Jurkat, Clone E6-1 (cell line): ENCODE results near the gene GLIS2.

Experiments
- DNase-seq: peaks from one replicate; pipeline ENCODE4 v3.0.0-alpha.2; 2011; ENCODE audit warnings: low read depth, low spot score
- H3K4me3 ChIP-seq: 2 replicates; pipeline ENCODE4 v1.5.1; 2011; ENCODE audit warnings: mild to moderate bottlenecking, low read length, control low read depth, moderate library complexity

Gene GLIS2

DNA sequence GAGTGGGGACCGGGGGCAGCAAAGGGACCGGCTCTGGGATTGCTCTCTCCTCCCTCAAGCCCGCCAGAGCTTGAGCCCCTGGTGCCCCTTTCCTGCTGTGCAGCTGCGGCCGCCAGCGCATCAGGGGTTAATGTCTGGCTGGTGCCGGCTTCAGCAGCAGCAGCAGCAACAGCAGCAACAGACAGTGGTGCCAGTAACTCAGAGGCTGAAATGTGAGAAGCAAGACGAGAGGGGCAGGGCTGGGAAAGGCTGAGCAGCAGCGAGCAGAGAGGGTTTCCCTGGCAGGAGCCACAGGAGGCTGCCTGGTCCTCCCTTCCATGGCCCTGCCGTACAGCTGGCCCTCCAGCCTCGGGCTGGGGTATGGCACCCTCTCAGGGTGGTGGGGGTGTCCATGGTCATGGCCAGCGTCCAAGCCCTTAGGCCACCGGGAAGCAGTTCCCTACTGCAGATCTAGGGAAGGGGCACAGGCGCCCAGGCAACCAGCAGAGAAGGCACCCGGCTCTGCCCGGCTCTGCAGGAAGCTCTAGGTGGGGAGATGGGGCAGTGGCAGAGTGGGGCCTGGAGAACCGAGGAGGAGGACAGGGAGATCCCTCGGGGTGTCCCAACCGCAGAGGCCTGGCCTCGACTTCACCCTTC lies 21.9 kb upstream of the GLIS2 start:
- DNase-seq = no peak
- H3K4me3 ChIP-seq = no peak overlapping the region

DNA sequence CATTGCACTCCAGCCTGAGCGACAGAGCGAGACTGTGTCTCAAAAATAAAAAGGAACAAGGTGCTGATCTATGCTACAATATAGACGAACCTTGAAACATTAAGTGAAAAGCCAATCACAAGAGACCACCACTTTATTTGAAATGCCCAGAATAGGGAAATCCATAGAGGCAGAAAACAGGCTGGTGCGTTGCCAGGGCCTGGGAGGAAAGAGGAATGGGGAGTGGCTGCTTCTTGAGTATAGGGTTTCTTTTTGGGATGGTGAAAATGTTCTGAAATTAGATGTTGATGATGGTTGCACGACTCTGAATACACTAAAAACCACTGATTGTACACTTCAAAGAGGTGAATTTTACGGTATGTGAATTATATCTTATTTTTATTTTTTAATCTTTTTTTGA lies 20.3 kb upstream of the GLIS2 start:
- no peak for DNase-seq
- no peak overlapping the region for H3K4me3 ChIP-seq

DNA sequence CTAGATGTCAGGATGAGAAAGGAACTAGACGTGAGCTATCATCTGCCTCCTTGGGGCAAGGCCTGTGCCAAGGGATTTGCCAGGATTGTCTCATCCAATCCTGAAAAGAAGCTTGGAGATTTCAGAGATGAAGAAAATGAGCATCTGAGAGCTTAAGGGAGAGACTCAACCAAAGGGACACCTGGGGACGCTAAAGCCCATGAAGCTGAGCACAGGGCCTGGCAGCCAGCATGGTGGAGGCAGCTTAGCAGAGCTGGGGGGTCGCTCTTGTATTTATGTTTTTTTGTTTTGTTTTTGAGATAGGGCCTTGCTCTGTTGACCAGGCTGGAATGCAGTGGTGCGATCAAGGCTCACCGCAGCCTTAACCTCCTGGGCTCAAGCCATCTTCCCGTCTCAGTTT lies 18.4 kb upstream of the GLIS2 start:
- H3K4me3 ChIP-seq = no peak overlapping the region
- no peak for DNase-seq

DNA sequence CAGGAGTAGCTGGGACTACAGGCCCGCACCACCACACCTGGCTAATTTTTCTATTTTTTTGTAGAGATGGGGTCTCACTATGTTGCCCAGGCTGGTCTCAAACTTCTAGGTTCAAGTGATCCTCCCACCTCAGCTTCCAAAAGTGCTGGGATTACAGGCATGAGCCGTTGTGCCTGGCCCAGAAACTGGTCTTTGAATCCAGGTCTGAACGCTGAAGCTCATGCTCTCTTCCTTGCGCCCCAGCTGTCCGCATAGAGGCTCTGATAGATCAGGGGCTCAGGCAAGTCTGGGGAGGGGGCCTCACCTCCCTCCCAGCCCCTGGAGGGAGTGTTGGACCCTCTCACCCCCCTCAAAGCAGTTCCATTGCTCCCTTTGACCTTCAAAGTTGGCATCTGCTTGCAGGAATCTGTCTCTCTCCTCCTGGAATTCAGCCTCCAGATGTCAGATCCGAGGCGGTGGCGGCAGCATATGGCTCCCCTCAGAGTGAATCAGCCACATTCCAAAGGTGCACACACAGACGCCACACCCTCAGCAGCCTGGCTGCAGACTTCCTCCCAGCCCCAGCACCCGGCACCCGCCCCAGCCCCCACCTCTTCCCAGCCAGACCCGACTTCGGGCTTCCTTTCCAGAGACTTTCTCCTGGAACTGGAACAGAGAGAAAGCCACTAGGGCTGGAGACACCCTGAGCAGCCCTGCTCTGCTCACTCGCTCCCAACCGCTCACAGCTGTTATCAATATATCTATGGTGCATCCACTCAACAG lies 16.9 kb upstream of the GLIS2 start:
- DNase-seq = no peak
- no peak overlapping the region for H3K4me3 ChIP-seq

DNA sequence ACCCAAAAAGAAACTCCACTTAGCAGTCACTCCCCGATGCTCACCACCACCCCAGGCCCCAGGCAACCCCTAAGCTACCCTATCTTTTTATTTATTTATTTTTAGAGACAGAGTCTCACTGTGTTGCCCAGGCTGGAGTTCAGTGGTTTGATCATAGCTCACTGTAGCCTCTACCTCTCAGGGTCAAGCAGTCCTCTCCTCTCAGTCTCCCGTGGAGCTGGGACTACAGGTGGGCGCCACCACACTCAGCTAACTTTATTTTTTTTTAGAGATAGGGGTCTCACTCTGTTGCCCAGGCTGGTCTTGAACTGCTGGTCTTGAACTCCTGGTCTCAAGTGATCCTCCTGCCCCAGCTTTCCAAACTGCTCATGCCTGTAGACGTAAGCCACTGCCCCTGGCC lies 14.7 kb upstream of the GLIS2 start:
- H3K4me3 ChIP-seq = no peak overlapping the region
- DNase-seq = no peak

DNA sequence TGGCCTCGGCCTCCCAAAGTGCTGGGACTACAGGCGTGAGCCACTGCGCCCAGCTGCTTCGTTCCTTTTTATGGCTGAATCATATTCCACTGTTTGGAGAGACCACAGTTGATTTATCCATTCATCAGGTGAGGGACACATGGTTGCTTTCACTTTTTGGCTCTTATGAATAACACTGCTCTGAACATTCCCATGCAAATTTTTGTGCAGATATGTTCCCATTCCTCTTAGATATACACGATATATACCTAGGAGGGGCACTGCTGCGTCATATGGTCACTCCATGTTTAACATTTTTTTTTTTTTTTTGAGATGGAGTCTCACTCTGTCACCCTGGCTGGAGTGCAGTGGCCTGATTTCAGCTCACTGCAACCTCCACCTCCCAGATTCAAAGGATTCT lies 13.9 kb upstream of the GLIS2 start:
- H3K4me3 ChIP-seq = no peak overlapping the region
- no peak for DNase-seq

DNA sequence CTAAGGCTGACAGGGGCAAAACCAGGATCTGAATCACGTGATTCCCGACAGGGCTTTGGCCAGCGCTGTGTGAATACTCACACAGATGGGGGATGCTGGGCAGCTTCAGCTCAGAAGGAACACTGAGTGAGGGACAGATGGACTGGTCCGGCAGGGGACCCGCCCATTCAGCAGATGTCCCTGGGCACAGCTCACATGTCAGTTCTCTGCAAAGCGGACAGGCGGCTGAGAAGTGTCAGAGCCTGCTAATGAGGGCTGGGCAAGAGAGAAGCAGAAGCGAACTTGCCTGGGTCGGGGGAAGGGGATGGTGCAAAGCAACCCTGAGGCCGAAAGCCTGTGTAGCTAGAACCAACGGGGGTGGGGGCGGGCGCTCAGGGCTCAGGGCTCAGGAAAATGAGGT lies 11.9 kb upstream of the GLIS2 start:
- DNase-seq = no peak
- no peak overlapping the region for H3K4me3 ChIP-seq

DNA sequence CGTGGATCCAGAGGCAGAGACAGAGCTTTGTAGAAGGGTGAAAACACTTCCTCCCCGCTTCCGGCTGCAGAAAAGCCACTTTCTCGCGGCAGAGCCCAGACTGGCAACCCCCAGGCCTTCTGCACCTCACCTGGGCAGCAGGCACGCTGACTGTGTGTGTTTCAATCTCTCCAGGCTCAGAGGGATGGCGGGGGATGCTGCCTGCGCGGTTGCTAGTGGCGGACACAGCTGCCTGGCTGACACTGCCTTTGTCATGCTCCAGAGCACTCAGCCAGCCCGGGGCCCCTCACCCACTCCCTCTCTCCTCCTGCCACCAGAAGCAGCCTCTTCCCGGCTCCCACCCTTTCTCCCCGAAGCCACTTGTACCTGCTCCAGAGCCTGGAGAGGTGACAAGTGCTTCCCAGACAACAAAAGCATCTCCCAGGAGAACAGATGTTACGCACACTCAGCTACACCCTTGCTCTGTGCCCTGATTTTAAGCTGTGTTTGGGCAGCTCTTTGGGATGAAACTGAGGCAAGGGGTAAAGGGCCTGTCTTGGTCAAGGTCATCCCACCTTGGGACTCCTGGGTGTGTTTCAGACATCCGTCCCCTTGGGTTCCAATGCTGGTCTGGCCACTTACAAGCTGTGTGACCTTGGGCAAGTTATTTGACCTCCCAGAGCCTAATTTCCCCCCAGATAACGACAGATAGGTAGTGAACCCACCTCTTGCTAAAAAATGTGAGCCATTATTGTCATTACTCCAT lies 9.2 kb upstream of the GLIS2 start:
- DNase-seq = peak; percentile 45

DNA sequence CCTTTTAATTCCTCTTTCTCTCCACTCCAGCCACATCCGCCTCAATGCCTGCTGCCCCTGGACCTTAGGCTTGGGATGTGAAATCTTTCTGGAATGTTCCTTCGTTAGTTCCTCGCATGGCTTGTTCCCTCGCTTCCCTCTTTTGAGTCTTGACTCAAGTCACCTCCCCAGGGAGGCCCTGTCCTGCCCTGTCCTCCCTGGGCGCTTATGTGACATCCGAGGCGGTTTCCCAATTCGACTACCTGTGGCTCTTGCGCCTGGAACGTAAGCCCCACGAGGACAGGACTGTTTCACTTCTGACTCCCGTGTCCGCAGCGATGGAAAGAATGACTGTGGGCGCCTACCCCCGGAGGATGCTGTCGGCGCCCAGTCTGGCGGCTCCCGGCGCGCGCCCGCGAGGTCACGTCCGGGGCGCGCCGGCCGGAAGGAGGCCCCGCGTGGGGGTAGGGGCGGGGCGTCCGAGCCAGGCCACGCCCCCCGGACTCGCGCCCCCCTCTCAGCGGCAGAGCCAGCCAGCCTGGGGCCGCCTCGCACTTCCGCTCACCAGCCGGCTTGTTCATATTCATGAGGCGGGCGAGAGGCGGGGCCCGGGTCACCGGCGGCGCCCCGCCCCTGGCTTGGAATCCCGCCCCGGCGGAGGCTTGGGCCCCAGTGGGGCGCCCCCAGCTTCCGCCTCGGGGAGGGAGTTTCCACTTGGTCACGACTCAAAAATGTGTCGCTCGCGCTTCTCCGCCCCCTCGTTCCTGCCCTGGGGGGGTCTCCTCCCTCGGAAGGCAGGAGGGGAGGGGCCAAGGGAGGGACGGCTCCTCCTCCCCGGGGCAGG lies 8.4 kb upstream of the GLIS2 start:
- peak overlapping the region; percentile 99 for H3K4me3 ChIP-seq
- peak; percentile 91 for DNase-seq

More for the DNA sequence above, 9.2 kb upstream of the GLIS2 start:
- peak overlapping the region; percentile 99 for H3K4me3 ChIP-seq

DNA sequence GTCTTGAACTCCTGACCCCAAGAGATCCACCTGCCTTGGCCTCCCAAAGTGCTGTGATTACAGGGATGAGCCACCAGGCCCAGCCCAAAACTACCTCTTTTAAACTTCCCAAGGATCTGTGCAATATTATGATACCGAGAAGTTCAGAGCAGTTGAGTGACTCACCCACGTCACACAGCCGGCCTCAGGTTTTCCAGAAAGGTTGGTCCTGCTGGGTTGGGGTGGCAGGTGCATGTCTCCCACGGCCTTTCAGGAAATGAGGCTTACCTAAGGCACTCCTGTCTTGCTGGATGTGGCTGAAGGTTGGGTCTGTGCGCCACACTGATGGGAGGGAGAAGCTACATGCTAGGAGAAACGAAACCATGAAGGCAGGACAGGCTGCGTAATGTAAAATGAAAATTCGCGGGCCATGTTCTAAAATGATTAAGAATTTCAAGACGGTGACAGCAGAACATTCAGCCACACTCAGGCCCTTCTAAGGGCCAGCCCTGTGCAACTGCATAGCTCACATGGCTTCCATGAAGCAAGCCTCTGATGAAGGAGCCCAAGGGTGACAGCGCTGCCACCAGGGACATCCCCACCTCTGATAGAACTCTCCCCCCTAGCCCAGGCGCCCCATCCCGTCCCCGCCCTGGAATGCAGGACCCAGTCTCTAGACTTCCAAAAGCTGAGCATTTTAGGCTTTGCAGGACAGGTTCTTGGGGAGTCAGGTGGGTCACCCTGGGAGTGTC lies 6.6 kb upstream of the GLIS2 start:
- no peak overlapping the region for H3K4me3 ChIP-seq

DNA sequence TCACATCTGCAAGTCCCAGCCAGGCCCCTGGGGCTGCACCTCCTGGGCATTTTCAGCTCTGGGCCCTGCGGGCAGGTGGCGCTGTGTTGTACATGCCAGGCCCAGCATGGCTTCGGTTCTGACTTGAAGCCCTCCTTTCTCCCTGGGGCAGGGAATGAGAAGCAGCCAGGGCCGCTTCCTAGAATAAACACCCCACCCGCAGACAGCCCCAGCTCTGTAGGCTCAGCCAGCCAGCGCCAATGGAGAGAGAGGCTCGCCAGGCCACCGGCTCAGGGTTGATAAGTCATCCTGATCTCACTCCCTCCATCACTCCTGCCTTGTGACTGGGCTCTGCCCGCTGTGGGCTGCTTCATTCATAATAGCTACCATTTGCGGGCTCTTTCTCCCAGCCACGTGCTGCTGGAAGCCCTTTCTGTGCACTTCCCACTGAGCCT lies 6.0 kb upstream of the GLIS2 start:
- no peak overlapping the region for H3K4me3 ChIP-seq
- DNase-seq = no peak

More for the DNA sequence above, 6.6 kb upstream of the GLIS2 start:
- DNase-seq = no peak

DNA sequence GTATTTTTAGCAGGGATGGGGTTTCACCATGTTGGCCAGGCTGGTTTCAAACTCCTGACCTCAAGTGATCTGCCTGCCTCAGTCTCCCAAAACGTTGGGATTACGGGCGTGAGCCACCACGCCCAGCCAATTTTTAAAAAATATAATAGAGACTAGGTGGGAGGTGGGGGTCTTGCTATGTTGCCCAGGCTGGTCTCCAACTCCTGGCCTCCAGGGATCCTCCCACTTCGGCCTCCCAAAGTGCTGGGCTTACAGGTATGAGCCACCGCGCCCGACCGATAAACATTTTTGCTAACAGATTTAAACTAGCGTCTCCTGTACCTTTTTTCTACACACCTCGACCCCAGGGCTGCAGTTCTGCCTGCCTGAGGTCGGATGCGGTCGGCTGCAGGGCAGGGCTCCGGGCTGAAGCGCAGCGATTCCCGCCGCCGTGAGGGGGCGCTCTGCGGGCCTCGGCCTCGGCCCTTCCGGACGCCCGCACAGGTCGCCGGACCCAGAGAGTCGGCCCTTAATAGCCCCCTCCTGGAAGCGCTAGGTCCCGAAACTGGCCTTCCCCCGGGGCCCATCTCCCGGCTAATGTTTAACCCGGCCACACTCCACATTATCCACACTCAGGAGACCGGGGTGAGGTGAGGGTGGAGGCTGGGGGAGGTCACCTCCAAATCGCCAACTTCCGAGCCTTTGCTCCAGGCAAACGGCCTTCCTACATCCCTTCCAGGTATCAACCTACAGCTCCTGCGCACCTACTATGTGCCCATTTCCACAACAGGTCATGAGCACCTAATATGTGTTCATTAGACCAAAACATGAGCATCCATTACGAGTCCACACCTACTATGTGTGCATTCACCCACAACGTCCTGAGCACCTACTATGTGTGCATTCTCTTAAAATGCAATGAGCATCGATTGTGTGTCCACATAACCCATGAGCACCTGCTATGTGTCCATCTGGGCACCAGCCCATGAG lies 2.0 kb upstream of the GLIS2 start:
- no peak for DNase-seq
- H3K4me3 ChIP-seq = no peak overlapping the region

DNA sequence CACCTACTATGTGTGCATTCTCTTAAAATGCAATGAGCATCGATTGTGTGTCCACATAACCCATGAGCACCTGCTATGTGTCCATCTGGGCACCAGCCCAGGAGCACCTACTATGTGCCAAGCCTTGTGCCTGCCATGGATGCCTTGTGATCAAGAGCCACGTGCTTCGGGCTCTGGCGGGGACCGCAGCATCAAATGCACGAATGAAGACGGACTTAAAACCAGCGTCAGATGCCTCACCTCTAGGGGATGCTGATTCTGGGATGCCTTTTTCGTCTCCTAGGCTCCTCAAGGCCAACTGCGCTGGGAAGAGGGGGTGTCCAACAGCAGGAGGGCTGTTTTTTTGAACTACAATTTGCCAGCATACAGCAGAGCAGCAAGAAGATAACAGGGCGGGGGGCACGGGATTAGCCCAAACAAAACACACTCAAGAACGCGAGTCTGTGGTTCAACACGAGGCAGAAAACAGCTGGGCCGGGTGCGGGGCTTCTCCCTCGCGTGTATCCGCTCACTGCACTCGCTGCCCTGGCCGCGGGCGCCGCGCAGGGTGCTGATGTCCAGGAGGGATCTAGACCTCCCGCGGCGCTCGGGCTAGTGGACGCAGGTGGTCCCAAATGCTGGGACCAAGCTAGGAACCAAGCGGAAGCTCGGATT lies 1.2 kb upstream of the GLIS2 start:
- no peak for DNase-seq
- H3K4me3 ChIP-seq = no peak overlapping the region

DNA sequence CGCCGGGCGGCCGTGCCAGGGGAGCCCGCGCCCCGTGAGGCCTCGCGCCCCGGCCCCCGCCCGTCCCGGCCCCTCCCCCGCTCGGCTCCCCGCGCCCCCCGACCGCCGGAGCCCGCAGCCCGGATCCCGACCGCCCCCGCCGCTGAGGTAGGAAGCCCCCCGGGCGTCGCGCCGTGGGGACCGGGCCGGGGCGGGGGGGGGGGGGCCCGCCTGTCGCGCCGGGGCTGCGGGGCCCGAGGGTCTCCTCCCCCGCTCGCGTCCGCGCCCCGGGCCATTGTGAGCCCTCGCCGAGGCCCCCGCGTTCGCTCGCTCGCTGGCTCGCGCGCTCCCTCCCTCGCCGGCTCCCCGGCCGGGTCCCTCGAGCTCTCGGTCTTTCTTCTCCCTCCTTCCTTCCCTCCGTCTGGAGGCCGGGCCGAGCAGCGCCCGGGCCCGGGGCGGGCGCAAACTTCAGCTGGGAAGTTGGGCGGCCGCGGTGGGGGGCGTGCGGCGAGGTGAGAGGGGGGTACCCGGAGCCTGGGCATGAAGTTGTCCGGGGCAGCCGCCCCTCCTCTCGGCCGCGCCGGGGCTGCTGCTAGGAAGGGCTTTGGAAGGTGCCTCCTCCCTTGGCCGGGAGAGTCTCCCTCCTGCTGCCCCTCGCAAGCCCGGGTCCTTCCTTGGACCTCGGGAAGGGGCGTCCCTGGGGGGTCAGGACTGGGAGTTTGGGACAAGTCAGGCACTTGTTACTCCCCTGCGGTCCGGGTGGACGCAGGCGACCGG lies 419 bp downstream of the GLIS2 start:
- peak overlapping the region; percentile 16; the same call in 1 of the 2 replicates for H3K4me3 ChIP-seq
- no peak for DNase-seq

DNA sequence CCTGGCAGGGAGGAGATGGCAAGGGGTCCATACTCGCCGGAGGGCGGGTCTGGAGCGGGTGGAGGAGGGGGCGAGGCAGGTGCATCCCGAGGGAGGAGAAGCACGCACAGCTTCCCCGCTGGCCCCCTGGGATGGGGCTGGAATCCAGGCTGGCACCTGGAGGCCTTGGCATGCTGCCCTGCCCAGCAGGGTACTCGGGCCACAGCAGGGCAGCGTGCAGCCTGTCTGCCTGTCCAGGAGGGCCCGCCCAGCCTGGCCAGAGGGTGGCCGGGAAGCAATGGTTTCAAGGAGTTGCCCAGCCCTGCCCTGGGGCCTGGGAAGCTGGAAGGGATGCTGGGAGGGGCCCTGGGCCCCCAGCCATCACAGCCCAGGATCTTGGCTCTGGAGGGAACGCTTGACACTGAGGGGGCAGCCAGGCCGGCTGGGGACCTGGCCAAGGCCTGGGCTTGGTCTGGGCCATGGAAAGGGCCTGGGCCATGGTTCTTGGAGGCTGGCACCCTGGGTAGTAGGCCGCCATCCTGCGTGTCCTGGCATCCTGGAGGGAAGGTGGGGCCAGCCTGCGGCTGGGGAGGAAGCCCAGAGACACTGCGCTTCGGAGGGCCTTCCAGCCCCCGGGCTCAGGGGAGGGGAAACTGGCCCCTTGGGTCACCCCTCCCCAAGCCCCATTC lies 1.1 kb downstream of the GLIS2 start:
- H3K4me3 ChIP-seq = no peak overlapping the region
- no peak for DNase-seq
